NCI-H1417 treated with DMSO at 0.1 percent for 48 hours (cell line): Measurements from ENCODE around the gene FILIP1L.

Experiments used
- DNase-seq: peaks from one replicate; lab custom pipeline; 2025; lab: John Stamatoyannopoulos, UW

Gene FILIP1L

GRCh38 chr3:100042166-100042981 is 71.9 kb downstream of the FILIP1L start:
- no peak for DNase-seq

- no peak for DNase-seq
These were observed 73.0 kb downstream of the FILIP1L start for GRCh38 chr3:100041328-100041749.

GRCh38 chr3:100040451-100041225 is 73.7 kb downstream of the FILIP1L start:
- no peak for DNase-seq

GRCh38 chr3:100039075-100039474 is 75.2 kb downstream of the FILIP1L start:
- DNase-seq, result no peak

- DNase-seq, result no peak
These were observed 80.3 kb downstream of the FILIP1L start for GRCh38 chr3:100033903-100034471.

- no peak for DNase-seq
These were observed 81.1 kb downstream of the FILIP1L start for GRCh38 chr3:100033184-100033583.

GRCh38 chr3:100032243-100032642 is 82.1 kb downstream of the FILIP1L start:
- DNase-seq, result no peak

- DNase-seq, result no peak
These were observed 83.3 kb downstream of the FILIP1L start for GRCh38 chr3:100030914-100031425.

- DNase-seq, result no peak
These were observed 84.0 kb downstream of the FILIP1L start for GRCh38 chr3:100030346-100030745.

- no peak for DNase-seq
These were observed 84.6 kb downstream of the FILIP1L start for GRCh38 chr3:100029689-100030088.

- DNase-seq, result no peak
These were observed 85.2 kb downstream of the FILIP1L start for GRCh38 chr3:100029052-100029451.

- no peak for DNase-seq
These were observed 87.0 kb downstream of the FILIP1L start for GRCh38 chr3:100027321-100027720.

GRCh38 chr3:100024520-100025303 is 89.6 kb downstream of the FILIP1L start:
- no peak for DNase-seq

- no peak for DNase-seq
These were observed 90.7 kb downstream of the FILIP1L start for GRCh38 chr3:100023595-100023994.

GRCh38 chr3:100023150-100023549 is 91.2 kb downstream of the FILIP1L start:
- DNase-seq, result no peak

GRCh38 chr3:100022506-100022905 is 91.8 kb downstream of the FILIP1L start:
- DNase-seq, result no peak

GRCh38 chr3:100020876-100021644 is 93.2 kb downstream of the FILIP1L start:
- no peak for DNase-seq

GRCh38 chr3:100019719-100020118 is 94.6 kb downstream of the FILIP1L start:
- DNase-seq, result no peak

- DNase-seq, result no peak
These were observed 95.5 kb downstream of the FILIP1L start for GRCh38 chr3:100018806-100019205.

GRCh38 chr3:100010087-100010417 is 104.2 kb downstream of the FILIP1L start:
- no peak for DNase-seq
